Activated CD4-positive, alpha-beta T cell treated with anti-CD3 and anti-CD28 coated beads, Interleukin-2, amount 50 U/mL, for 48 hours (primary cell): ENCODE measurements around the gene MEF2A.

Experiments
- DNase-seq, 2 experiments: peaks; one replicate each; pipeline ENCODE4 v3.0.0-alpha.2; 2020

MEF2A gene

GRCh38 chr15:99564221-99565048 is 1.3 kb upstream of the MEF2A start:
- no peak for DNase-seq

GRCh38 chr15:99565049-99565298 is 810 bp upstream of the MEF2A start:
- DNase-seq: no peak

DNA sequence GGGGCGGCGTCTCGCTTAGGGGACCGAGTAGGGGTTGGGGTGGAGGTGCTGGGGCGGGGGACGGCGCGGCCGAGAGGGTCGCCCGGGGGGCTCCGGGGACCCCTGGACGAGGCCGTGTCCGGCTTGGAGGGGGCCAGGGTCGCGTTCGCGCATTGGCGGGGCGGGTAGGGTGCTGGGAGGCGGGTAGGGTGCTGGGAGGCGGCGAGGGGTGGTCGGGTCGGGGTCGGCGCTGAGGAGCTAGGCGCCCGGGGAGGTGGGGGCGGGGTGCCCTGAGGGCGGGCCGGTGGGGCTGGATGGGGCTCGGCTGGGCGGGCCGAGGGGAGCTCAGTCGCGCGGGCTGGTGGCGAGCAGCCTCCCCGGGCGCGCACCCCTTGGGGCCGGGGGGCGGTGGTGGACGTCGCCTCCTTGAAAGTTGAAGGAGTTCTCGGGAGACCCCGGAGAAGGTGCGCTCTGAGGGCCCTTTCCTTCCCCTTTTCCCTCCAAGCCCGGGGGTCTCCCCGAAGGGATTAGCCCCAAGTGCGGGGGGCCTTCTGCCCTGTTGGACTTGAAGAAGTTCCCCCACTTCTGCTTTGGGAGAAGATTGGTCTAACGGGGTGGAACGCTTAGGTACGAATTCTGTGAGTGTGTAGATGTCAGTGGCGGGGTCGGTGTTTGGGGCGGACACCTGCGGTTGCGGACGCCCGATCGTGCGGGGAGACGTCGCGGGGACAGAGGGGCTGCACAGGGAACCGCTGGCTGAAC is 543 bp downstream of the MEF2A start:
- DNase-seq: peak; percentile 23 to 29

- DNase-seq: no peak
Observed at GRCh38 chr15:99568625-99569352, 3.0 kb downstream of the MEF2A start.

DNA sequence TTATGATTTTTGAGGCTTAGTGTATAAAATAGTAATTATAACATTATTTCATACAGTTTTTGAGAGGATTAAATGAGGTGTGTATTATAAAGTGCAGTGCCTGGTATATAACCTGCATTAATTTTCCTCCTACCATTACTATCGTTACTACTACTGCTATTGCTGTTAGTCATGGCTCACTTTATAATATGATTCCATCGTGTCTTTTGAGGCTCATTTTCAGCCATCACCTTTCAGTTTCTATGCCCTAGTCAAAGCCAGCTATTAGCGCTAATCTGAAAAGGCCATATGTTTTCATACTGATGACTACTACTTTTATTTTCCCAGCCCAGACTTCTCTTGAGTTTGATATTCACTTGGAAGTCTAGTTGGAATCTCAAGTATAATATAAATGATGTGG is 5.5 kb downstream of the MEF2A start:
- no peak for DNase-seq

DNA sequence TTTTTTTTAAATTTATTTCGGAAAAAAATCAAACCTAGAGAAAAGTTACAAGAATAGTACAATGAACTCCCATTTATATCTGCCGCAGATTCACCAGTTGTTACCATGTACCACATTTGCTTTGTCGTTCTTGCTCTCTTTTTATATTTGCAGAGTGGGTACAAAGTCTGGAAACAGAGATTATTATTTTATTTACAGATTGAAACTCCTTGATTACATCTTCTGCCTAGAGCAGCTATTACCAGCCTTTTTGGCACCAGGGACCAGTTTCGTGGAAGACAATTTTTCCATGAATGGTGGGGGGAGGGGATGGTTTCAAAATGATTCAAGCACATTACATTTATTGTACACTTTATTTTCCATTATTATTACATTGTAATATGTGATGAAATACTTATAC is 8.3 kb downstream of the MEF2A start:
- no peak for DNase-seq

DNA sequence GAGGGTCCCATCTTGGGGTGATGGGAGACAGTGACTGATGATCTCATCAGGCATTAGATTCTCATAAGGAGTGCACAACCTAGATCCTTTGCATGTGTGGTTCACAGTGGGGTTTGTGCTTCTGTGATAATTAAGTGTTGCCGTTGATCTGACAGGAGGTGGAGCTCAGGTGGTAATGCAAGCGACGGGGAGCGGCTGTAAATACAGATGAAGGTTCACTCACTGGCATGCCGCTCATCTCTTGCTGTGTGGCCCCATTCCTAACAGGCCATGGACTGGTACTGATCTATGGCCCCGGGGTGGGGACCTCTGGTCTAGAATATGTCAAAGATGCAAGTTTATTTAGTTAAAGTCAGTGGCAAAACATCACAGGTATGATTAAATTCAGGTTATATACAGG is 8.7 kb downstream of the MEF2A start:
- no peak for DNase-seq

DNA sequence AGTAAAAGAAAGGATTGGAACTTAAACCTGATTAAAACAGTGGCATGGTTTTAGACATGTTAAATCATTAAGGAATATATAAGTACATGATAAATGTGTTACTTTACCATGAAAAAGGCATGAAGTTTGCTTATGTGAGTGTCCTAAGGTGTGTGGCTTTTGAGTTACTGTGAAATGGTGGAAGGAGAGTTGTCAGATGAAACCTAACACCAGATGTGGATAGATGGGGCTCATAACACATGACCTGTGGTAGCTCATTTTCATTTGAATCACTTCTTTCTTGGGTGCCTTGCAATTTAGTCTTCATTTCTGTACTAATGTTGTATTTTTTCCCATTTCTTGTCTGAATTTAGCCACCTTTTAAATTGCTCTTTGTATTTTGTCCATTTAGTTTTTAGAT is 13.0 kb downstream of the MEF2A start:
- DNase-seq: no peak

GRCh38 chr15:99580076-99580475 is 14.3 kb downstream of the MEF2A start:
- DNase-seq: no peak

GRCh38 chr15:99582508-99582960 is 16.8 kb downstream of the MEF2A start:
- DNase-seq: no peak

DNA sequence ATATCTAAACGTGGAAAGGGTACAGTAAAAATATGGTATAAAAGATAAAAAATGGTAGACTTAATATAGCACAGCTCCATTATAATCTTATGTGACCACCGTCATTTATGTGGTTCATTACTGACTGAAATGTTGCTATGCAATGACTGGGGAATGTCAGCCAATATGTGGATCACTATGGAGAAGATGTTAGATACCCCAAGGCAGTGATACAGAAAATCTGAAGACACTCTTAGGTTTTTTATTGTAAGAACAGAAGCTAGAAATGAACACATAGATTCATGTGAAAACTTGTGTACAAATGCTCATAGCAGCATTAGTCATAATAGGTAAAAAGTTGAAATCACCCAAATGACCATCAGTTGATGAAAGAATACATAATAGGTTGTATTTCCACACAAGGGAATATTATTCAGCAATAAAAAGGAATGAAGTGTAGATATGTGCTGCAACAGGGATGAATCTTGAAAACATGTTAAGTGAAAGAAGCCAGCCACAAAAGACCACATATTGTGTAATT is 18.4 kb downstream of the MEF2A start:
- no peak for DNase-seq

DNA sequence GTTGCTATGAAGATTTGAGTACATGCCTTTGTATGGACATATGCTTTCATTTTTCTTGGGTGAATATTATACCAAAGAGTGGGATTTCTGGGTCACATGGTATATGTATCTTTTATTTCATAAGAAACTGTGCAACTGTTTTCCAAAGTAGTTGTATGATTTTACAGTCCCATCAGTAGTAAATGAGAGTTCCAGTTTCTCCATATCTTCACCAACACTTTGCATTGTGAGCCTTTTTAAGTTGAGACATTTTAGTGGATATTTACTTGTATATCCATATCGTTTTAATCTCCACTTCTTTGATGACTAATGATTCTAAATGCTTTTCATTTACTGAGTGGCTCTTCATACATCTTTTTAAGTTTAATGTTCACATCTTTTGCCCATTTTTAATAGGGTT is 20.3 kb downstream of the MEF2A start:
- no peak for DNase-seq

DNA sequence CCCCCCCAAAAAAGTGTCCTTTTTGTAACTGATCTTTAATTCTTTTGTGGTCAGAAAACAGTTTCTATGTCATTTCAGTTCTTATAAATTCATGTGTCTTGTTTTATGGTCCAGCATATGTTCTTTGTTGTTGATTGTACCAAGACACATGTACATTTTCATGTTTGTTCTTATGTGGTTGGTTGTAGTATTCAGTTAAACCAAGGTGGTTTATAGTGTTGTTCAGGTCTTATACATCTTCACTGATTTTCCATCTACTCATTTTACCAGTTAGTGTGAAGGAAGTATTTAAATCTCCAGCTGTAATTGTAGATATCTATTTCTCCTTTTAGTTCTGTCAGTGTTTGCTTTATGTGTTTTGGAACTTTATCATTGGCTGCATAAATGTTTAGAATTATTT is 24.0 kb downstream of the MEF2A start:
- DNase-seq: no peak

DNA sequence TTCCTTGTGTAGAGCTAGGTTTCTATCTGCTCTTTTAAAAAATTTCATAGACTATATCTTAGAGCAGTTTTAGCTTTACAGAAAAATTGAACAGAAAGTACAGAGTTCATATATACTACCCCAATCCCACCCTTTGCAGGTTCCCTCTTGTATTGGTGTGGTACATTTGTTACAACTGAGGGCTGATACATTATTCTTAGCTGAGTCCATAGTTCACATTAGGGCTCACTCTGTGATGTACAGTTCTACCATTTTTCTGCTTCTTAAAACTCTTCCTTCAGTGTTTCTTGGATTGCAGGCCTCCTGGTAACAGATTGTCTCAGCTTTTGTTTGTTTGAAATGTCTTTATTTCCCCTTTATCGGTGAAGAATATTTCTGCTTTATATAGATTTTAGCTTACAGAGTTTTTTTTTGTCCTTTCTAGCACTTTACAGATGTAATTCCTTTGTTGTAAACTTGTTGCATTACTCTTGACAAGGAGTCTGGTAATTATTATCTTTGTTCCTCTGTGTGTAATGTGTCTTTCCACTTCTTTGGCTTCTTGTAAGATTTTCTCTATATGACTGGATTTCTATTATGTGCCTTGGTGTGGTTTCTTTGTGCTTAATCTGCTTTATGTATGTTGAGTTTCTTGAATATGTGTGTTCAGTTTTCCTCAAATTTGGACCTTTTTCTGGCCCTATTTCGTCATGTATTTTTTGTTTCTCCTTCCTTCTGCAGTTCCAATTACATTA is 25.3 kb downstream of the MEF2A start:
- no peak for DNase-seq

DNA sequence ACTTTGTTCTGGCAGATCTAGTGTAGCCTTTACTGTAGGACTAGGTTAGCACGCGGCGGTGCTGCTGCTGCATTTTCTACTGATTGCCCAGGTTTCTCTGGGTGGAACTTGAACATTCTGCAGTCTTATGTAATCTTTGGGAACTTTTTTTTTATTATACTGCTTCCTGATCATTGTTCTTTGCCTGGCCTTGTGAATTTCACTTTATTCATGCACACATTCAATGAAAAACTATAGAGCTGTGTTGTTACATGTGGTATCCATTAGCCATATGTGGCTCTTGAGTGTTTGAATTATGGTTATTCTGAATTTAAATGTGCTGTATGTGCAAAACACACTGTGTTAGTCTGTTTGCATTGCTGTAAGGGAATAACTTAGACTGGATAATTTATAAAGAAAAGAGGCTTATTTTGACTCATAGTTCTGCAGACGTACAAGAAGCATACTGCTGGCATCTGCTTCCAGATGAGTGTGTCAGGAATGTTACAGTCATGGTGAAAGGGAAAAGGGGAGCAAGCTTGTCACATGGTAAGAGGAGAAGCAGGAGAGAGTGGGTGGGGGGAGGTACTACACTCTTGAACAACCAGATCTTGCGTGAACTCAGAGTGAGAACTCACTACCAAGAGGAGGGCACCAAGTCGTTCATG is 26.5 kb downstream of the MEF2A start:
- no peak for DNase-seq

DNA sequence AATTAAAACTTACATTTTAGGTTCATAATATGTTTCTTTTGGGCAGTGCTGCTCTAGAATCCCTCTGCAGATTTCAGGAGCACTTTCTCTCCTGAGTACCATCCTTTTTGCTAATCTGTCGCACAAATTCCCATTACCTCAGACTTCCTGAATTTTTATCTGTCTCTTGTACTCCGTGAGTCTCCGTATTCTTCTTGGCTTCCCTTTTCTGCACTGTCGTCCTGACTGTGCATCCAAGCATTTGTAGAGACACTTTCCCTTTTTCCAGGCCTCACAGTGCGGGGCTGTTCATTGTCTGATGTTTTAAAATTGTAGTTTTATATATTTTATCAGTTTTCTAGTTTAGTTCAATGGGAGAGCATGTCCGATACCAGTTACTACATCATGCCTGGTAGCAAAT is 27.3 kb downstream of the MEF2A start:
- DNase-seq: no peak

DNA sequence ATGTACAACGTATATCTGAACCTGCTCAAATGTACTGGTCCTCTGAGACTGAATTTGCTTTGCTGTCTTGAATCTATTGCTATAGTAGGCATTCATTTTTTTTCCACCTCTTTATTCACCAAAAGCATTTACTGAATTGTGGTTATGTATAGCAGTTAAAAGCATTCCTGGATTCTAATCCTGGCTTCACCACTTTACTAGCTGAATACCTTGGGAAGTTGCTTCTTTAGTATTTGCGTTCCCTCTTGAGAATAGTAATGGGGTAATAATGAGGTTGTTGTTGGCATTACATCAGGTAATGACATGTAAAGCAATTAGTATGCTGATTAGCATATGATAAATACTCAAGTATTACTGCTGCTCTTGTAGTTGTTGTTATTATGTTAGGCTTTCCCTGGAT is 29.1 kb downstream of the MEF2A start:
- no peak for DNase-seq

DNA sequence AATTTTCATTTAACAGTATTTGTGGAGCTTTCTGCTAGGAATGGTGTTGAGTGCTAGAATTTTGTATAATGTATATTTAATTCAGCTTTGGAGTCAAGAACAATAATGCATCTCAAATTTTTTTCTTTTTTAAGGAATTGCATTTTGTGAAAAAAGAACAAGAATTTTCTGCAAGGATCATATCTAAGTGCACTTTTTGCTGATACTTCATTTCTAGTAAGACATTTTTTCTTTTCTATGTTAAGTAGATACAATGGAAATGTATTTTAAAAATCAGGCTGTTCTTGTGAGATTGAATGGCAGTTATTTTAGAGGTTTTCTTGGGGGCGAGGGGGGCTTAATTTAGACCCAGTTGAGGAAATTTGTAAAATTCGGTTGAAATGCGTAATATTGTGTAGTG is 32.5 kb downstream of the MEF2A start:
- no peak for DNase-seq

DNA sequence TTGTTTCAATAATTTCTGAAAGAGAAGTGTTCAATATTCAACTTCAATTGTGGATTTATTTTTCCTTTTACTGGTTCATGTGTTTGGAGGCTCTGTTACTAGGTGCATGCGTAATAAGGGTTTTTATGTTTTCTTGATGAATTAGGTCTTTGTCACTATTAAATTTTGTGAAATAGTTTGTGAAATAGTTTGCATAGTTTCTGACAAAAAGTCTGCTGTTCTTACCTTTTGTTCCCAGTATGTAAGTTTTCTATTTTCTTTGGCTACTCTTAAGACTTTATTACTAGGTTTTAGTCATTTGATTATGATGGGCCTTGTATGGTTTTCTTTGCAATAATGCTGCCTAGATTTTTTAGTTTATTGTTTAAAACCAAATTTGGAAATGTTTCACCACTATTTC is 38.0 kb downstream of the MEF2A start:
- DNase-seq: no peak

DNA sequence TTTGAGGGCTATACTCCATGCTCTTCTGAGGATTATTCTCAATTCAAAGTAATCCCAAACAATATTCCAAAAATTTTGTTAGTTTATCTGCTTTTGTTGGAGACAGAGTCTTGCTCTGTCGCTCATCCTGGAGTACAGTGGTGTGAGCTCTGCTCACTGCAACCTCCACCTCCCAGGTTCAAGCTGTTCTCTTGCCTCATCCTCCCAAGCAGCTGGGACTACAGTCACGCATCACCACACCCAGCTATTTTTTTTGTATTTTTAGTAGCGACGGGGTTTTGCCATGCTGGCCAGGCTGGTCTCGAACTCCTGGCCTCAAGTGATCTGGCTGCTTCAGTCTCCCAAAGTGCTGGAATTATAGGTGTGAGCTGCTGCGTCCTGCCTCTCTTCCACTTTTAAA is 39.1 kb downstream of the MEF2A start:
- no peak for DNase-seq

- no peak for DNase-seq
Observed at GRCh38 chr15:99605490-99605931, 39.7 kb downstream of the MEF2A start.

DNA sequence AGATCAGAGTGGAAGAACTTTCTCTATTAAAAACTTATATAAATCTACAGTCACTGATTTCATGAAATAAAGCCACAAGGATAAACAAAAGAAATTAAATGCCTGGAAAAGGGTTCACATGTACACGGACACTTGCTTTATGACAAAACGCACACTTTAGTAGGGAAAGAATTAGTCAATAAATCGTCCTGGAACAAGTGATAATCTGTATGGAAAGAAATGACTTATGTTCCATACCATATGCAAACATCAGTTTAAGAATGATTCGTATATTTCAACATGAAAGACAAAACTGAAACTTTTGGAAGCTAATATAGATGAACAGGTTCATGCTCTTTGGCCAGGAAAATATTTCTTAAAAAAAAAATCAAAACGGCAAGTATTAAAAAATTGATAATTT is 40.2 kb downstream of the MEF2A start:
- no peak for DNase-seq

DNA sequence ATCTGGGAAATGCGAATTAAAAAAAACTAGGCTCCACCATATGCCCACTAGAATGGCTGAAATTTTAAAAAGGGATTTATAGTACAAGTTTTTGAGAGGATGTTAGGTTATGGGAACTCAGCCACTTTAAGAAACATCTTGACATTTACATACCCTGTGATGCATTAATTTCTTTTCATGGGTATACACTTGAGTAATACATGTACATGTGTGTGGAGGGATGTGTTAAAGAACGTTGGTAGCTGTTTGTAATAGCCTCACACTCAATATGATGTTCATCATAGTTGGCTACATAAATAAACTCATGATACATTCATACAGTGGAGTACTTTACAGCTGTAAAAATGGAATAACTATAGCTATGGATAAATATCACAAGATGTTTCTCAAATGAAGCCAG is 40.9 kb downstream of the MEF2A start:
- DNase-seq: no peak
